GM04504 (cell line): ENCODE data around the gene UBA1.

Experiments used
- DNase-seq: peaks from one replicate; pipeline ENCODE4 v3.0.0-alpha.2; 2012; ENCODE audit warnings: low read depth

Gene UBA1

DNA sequence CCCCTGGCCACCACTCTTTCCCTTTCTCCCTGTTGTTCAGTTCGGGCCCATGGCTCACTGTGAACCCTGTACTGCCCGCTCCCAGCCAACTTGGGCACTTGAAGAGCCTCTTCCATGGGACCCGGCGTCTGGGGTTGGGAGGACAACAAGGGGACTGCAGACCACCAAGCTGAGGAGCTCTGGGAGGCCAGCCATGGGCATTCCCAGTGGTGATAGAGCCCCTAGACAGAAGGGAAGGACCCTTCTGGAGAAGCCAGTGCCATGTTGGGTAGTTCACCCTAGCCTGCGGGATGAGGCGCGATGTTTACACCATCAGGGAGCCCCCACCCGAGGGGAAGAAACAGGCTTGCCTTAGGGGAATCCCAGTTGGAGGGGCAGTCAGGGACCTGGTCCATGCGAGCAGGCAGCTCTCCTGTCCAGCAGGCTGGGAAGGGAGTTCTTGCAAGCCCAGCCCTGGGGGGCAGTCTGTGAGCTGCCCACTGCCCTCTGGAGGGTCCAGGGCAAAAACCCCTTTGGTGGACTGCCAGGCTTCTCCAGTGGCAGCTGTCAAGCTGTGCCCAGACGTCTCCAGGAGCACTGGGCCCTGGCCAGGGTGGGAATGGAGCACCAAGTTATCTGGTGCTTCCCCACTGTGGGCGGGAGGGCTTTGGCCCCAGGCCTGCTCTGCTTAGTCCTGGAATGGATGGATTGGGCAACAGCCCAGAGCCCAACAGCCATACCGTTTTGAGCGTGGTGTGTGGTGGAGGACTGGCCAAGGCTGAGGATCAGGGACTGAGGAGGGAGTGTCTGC, 23.7 kb upstream of the UBA1 start:
- no peak for DNase-seq

DNA sequence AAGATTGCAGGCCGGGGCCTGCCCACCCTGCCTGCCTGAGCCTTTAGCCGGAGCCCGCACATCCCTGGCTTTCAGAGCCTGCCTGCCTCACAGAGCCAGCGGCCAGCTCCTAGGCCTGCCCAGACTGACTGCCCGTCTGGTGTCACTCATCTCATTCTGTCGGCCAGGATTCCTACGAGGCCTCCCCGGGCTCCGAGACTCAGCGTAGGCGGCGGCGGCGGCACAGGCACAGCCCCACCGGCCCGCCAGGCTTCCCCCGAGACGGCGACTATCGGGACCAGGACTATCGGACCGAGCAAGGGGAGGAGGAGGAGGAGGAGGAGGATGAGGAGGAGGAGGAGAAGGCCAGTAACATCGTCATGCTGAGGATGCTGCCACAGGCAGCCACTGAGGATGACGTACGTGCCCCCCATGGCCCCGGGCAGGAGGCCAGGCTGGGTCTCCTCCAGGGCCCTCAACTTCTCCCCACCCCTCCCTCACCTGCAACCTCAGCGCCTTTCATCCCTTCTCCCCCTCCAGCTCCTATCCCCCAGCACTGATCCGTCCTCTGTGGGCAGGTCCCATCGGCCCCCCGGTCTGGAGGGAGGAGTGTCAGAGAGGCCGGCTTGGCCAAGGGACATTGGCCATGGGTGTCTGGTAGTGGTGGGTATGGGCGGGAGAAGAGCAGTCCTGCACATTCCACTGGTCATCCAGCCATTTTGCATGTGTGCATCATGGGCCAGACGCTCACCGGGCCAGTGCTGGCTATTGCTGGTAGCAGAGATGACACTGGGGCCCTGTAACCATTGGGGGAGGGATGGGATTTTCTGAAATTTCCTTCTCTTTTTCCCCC, 22.6 kb upstream of the UBA1 start:
- no peak for DNase-seq

DNA sequence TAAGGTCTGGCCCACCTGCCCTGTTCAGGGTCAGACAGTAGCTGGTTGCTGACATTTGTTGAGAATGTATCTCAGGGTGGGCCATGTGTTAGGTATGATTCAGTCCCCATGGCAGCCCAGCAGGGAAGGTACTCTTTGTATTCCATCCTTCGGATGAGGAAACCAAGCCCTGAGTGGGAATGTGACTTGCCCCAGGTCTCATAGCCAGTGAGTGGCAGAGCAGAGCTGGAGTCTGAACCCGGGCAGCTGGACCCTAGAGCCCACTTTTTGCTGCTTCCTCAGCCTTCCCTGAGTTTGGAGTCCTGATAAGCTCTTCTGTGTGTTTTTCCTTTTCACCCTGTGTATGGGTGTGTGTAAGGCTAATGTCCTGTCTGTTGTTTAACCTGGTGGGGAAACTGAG, 21.6 kb upstream of the UBA1 start:
- DNase-seq = no peak

DNA sequence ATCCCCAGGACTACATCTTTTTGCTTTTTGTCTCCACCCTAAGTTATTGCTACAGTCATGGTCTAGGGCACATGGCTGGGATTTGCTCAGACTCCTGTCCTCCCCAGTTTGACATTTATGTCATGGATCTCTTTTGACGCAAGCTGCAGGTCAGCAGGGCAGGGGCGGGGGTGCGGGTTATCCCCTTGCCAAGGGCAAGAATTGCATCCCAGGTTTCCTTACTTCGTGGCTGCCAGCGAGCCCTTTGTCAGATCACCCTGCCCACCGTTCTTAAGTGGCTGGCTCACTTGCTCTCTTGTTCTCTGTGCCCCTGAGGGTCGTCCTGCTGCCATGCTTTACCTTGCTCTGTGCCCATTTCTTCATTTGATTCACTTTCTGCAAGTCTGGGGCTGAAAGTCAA, 21.1 kb upstream of the UBA1 start:
- DNase-seq = no peak

DNA sequence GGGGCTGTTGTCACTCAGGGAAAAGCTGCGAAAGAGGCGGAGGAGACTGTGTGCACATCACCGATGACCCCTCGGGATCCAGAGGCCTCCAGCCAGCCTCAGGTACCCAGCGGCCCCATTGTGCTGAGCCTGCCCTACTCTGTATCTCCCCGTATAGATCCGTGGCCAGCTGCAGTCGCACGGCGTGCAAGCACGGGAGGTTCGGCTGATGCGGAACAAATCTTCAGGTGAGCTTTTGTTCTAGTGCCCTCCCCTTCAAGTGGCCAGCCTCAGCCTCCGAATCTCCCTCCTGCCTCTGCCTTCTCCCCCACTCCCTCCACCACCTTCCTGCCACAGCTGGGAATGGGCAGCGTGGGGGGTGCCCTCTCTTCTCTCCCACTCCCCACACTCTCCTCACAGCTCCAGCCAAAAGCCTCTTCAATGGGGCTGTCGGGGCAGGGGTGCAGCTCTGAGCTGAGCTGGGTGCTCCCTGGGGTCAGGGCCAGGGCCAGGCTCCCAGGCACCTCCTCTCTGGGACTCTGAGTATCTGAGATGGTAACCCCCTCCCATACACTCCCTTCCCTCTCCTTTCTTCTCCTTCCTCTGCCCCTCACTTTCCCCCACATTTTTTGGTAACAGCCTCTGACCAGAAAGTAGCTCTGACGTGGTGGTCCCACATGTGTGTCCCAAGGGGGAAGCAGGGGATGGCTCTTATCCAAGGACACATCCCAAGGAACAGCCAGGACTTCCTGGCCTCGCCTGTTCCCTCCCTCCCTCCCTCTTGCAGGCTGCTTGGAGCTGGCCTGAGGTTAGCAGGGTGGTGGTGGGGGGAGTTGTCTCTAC, 20.4 kb upstream of the UBA1 start:
- no peak for DNase-seq

DNA sequence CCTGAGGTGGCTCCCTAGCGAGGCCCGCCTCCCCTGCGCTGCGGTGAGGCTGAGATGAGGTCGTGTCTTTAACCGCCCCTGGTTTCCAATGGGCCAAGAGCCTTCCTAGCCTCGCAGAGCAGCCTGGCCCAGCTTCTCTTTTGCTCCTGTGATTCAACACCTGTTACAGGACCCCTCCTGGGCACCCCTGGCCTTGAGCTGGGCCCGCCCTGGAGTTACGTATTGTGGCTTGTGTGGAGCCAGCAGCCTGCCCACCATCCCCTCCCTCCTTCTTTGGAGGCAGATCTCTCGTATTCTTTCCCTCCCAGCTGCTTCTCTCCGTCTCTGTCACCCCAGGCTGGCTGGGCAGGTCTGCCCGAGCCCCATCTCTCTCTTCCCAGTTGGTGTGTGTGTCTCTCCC, 19.3 kb upstream of the UBA1 start:
- no peak for DNase-seq

DNA sequence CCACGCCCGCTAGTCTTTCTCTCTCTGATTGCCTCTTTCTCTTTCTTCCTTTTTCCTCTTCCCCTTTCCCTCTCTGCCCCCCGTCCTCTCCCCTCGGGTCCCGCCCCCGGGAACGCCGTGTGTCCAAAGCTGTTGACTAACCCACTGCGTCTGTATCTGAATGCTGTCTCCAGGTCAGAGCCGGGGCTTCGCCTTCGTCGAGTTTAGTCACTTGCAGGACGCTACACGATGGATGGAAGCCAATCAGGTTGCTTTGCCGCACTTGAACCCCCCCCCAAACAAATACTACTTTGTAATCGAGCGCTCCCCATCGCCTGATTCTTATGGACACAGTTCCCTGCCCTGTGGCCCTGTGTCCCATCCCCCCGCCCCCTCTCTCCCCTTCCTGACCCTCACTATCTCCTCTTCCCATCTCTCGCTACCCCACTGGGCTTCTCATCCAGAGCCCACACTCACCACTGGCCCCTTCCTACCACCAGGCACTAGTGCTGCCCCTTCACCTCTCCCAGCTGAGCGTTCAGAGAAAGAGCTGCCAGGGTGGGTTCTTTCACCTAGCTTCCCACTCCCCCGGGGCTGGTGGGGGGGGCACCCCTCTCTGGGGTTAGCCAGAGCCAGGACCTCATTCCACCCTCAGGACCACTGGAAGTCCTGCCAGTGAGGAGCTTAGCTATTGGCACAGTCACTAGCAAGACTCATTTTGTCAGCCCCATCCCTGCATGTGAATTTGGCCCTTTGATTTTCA, 18.6 kb upstream of the UBA1 start:
- no peak for DNase-seq

DNA sequence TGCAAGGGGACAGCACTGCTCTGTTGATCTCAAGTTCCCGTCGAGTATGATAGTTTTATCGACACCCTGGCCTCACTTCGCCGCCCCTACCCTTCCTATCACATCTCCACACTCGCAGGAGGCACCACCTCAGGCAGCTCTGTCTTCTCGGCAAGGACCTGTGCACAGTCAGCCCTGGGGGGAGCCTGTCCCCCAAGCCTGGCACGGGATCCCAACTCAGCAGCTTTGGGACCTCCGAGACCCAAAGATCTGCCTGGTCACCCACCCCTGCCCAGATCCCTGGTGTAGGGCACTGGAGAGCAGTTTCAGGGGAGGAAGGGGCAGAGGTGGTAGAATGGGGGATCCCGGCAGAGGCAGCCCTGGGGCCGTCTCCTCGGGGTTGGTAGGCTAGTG, 18.0 kb upstream of the UBA1 start:
- no peak for DNase-seq

DNA sequence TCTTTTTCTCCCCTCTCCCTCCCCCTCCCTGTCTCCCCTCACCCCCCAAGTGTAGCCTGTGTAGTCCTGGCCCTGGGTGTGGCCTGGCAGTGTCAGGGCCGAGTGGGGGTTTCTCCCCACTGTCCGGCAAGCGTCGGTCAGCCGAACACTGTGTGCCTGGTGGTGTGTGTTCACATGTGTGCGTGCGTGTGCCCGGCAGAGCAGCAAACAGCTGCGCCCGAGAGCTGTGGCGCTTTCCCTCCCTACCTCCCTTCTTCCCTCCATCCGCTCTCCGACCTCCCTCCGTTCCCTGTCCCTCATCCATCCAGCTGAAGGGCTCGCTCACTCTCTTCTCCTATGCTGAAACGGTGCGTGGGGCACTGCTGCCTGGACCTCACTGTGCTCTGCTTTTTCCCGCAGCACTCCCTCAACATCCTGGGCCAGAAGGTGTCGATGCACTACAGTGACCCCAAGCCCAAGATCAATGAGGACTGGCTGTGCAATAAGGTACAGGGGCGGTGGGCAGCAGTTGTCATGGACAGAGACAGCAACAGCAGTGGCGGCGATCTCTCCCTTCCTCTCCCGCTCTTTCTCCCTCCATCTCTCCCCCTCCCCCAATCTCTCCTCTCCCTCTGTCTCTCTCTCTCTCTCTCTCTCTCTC, 17.4 kb upstream of the UBA1 start:
- no peak for DNase-seq

DNA sequence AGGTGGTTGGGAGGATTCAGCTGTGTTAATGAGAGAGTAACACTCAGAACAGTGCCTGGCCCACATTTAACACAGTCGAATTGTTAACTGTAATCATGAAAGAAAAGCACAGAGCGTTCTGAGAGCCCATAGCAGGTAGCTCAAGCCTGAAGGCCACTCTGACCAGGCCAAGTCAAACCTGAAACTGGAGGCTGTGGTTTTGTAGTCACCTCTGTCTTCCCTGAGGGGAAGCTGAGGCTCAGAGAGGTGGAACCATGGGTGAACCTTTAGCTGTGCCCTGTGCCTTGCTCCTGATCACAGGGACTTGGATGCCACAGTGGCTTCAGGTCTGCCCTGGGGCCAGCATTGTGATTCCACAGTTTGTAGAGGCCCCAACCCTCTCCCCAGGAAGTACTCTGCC, 16.6 kb upstream of the UBA1 start:
- DNase-seq = no peak

DNA sequence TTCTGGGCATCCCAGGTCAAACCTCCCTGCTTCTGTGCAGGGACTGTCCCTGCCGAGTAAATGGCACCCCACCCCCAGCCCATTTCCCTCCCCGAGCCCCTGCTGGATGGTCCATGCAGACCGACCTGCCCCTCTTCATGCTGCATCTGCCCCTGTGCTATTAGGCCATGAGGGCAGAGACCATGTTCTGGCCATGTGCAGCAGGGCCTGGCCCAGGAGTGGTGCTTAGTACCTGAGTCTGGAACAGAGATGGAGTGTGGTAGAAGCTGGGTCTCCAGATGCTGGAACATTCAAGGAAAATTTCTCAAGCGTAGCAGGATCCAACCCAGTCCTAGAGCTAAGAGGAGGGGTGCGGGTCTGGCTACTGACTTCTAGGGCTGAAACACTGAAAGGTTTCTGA, 15.3 kb upstream of the UBA1 start:
- no peak for DNase-seq

DNA sequence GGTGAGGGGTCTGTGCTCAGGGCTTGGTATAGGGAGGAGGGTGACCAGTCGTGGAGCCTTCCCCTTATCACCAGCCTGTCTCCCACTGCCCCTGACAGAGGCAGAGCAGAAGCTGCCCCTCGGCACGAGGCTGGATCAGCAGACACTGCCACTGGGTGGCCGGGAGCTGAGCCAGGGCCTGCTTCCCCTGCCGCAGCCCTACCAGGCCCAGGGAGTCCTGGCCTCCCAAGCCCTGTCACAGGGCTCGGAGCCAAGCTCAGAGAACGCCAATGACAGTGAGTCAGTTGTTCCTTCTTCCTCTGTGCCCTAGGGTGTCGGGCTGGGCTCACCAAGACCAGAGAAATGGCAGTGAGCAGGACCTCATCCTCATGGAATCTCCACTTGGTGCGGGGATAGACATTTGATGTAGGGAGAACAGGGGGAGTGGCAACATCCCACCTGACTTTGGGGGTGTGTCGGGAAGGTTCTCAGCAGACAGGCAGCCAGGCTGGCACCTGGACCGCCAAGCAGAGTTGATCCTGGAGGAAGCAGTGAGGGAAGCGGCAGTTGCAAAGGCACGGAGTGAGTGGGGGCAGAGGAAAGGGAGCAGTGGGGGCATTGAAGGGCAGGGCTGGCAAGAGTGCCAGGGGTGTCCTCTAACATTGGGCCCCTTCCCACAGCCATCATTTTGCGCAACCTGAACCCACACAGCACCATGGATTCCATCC, 14.3 kb upstream of the UBA1 start:
- peak; percentile 51 for DNase-seq

DNA sequence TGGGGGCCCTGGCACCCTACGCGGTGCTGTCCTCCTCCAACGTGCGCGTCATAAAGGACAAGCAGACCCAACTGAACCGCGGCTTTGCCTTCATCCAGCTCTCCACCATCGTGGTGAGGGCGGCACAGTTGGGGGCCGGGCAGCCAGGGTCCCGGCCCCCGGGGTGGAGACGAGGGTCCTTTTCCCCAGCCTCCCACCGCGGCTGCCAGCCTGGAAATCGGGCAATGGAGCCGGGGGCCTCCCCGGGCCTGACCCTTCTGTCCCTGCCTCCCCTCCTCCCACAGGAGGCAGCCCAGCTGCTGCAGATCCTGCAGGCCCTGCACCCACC, 13.7 kb upstream of the UBA1 start:
- DNase-seq = no peak

DNA sequence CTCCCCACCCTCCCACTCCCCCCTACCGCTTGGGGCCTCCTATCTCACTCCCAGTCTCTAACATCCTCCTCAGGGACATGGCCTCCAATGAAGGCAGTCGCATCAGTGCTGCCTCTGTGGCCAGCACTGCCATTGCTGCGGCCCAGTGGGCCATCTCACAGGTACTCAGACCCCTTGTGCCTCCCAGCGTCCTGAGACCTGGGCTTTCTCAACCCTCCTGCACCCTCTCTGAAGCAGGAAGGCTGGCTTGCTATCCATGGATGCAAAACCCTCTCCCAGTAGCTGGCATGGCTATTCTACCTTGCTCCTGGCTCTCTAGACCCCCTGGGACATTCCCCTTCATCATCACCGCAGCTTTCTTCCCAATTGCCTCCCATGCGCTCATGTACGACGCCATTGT, 13.3 kb upstream of the UBA1 start:
- no peak for DNase-seq

DNA sequence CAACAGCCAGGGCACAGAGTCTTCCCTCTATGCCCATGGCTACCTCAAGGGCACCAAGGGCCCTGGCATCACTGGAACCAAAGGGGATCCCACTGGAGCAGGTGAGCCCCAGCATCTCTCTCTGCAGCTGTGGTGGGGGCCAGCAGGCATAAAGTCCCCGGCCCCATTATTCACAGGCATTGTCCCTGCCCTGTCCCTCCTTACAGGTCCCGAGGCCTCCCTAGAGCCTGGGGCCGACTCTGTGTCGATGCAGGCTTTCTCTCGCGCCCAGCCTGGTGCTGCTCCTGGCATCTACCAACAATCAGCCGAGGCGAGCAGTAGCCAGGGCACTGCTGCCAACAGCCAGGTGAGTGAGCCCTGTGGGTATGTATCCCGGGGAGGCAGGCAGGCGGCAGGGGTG, 12.3 kb upstream of the UBA1 start:
- no peak for DNase-seq

DNA sequence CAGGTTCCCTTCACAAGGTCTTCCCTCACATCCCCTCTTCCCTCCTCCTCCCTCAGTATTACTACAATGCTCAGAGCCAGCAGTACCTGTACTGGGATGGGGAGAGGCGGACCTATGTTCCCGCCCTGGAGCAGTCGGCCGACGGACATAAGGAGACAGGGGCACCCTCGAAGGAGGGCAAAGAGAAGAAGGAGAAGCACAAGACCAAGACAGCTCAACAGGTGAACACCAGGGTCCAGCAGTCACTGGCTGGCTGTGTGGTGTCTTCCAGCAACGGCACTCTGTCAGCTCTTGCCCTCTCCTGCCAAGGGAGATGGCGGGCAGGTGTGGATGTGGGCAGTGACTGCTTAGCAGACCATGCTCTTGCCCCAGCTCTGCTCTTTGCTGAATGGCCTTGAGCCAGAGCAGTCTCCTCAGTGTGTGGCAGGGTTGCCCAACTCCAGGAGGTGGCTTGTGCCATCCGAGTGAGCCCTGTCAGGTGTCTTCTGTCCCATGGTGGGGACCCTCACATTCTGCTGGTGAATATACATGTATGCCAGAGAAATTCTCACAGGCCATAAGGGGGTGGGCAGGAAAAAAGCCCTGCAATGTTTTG, 11.4 kb upstream of the UBA1 start:
- DNase-seq = no peak

DNA sequence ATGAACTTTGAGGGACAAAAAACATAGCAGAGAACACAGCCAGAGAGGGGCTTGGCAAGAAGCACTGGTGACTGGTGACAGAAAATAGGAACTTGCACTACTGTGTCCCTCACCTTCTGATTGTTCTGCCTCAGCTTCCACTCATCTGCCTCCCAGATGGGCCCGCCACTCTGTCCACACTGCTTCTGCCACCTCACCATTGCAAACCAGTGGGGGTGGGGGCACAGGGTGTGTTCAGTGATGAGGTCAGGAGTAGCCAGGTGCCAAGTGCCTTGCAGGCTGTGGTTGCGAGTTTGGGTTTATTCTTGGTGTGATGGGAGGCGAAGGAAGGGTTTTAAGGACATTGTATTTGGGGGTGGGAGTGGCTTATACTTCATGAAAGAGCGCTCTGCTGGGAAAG, 9.1 kb upstream of the UBA1 start:
- DNase-seq = no peak

DNA sequence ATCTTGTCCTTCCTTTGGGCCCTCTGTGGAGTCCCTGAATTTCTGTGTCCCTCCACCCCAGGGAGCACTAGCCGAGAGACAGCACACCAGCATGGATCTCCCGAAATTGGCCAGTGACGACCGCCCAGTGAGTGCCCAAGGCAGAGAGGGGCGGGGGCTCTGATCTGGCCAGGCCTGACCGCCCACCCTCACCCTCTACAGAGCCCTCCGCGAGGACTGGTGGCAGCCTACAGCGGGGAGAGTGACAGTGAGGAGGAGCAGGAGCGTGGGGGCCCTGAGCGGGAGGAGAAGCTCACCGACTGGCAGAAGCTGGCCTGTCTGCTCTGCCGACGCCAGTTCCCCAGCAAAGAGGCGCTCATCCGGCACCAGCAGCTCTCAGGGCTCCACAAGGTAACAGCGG, 8.4 kb upstream of the UBA1 start:
- no peak for DNase-seq

DNA sequence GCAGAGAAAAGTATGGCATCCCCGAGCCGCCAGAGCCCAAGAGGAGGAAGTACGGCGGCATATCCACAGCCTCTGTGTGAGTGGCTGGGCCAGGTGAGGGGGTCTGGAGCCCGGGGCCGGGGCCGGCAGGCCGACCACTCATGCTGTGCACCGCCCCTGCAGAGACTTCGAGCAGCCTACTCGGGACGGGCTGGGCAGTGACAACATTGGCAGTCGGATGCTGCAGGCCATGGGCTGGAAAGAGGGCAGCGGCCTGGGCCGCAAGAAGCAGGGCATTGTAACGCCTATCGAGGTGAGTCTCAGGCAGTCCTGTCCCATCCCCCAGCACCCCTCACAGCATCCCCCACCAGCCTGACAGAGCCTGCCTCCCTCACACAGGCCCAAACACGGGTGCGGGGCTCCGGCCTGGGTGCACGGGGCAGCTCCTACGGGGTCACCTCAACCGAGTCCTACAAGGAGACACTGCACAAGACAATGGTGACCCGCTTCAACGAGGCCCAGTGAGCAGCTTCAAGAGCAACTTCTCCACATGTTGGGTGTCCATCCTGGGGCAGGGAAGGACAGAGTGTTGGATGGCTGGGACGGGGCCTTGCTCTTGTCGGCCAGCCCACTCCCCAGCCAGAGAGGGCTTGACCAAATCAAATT, 7.4 kb upstream of the UBA1 start:
- no peak for DNase-seq

DNA sequence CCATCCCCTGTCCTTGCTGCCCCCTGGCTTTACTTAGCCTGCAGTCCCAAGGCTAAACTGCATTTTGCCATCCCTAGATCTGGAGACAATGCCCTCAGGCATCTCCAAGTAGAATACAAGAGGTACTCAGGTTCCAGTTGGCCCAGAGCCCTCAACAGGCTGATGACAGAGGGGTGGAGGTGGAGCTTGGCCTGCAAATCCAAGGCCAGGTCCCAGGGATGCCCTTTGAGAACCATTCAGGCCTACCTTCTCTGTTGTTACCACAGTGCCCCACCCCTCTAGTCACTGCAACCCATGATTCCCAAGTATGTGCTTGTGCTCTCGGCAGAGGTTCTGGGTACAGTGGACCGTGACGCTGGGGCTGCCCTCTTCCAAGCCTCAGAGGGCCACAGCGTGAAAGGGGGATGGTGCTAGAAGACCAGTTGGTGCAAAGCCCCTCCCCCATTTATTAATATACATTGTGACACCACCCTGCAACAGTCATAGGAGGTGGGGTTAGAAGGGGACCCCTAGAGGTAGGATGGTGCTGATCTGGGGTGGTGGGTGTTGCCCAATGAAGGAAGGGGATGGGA, 6.4 kb upstream of the UBA1 start:
- no peak for DNase-seq
